ENCODE data around the gene FBF1. TPM values are rescaled to one million over a fixed set of nuclear protein-coding genes. Genes with fewer than 3 reads are reported as not detected.

The FBF1 gene
- total RNA-seq, 2 donors from 2014 or later, result 25.9 to 39.1 TPM

- H3K27me3 Mint-ChIP-seq (ENCODE audit: insufficient read depth), result no peaks in the 10 kb centered on the region
- DNase-seq, result no peak
- Histone ChIP-seq H3K36me3 (ENCODE audit: control insufficient read depth, insufficient read depth, low read length) (peaks cover 11% of the 10 kb centered on the region), H3K4me3 (ENCODE audit: low read length) (no peak overlapping the region), H3K9ac (ENCODE audit: extremely low read depth, low read length, poor library complexity, severe bottlenecking) (no peak overlapping the region), H3K27ac (ENCODE audit: low read depth, low read length) (no peak overlapping the region), H3K9me3 (ENCODE audit: control insufficient read depth, low read length) (no peaks in the 10 kb centered on the region), H3K4me1 (ENCODE audit: control insufficient read depth, insufficient read depth, low read length) (no peaks in the 10 kb centered on the region), H3K27me3 (ENCODE audit: control insufficient read depth, insufficient read depth, low read length, poor library complexity, severe bottlenecking) (no peaks in the 10 kb centered on the region)
- TF ChIP-seq CTCF (conservative IDR thresholded peaks at IDR 0.05), result no peak
- peaks cover 18% of the 10 kb centered on the region for H3K36me3 Mint-ChIP-seq (ENCODE audit: low read depth)
- H3K4me3 Mint-ChIP-seq, result no peak overlapping the region
- H3K9me3 Mint-ChIP-seq, result no peaks in the 10 kb centered on the region
- WGBS, 2 experiments (ENCODE audit: insufficient coverage in 1 of 2, insufficient read length in 1 of 2), result 95 to 96% methylated on average over 13 to 18 of the region's 18 CpGs
- H3K4me1 Mint-ChIP-seq, result no peaks in the 10 kb centered on the region
- H3K27ac Mint-ChIP-seq, result no peak overlapping the region
These were observed 18.5 kb downstream of the FBF1 start for GRCh38 chr17:75922173-75922961.

DNA sequence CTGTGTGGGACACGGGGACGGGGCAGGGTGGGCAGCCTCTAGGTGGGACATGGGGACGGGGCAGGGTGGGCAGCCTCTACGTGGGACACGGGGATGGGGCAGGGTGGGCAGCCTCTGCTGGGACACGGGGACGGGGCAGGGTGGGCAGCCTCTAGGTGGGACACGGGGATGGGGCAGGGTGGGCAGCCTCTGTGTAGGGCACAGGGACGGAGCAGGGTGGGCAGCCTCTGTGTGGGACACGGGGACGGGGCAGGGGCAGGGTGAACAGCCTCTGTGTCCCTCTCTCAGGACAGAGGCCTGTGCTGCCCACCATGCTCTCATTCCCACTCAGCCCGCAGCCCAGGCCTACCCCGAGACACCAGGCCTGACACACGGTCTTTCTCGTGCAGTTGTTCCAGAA, 19.2 kb downstream of the FBF1 start:
- H3K27ac Mint-ChIP-seq, result no peak overlapping the region
- no peak for TF ChIP-seq CTCF (conservative IDR thresholded peaks at IDR 0.05)
- Histone ChIP-seq H3K27ac (ENCODE audit: low read depth, low read length) (no peak overlapping the region), H3K36me3 (ENCODE audit: control insufficient read depth, insufficient read depth, low read length) (peaks cover 11% of the 10 kb centered on the region), H3K4me1 (ENCODE audit: control insufficient read depth, insufficient read depth, low read length) (no peaks in the 10 kb centered on the region), H3K27me3 (ENCODE audit: control insufficient read depth, insufficient read depth, low read length, poor library complexity, severe bottlenecking) (no peaks in the 10 kb centered on the region), H3K9ac (ENCODE audit: extremely low read depth, low read length, poor library complexity, severe bottlenecking) (no peak overlapping the region), H3K4me3 (ENCODE audit: low read length) (no peak overlapping the region), H3K9me3 (ENCODE audit: control insufficient read depth, low read length) (no peaks in the 10 kb centered on the region)
- H3K4me1 Mint-ChIP-seq, result no peaks in the 10 kb centered on the region
- H3K4me3 Mint-ChIP-seq, result no peak overlapping the region
- no peaks in the 10 kb centered on the region for H3K27me3 Mint-ChIP-seq (ENCODE audit: insufficient read depth)
- no peaks in the 10 kb centered on the region for H3K9me3 Mint-ChIP-seq
- peaks cover 18% of the 10 kb centered on the region for H3K36me3 Mint-ChIP-seq (ENCODE audit: low read depth)
- 92 to 93% methylated on average over 9 to 15 of the region's 15 CpGs for WGBS, 2 experiments (ENCODE audit: insufficient coverage in 1 of 2, insufficient read length in 1 of 2)
- DNase-seq, result no peak

GRCh38 chr17:75920045-75920560, 20.7 kb downstream of the FBF1 start:
- no peaks in the 10 kb centered on the region for H3K27me3 Mint-ChIP-seq (ENCODE audit: insufficient read depth)
- no peaks in the 10 kb centered on the region for H3K4me1 ChIP-seq (ENCODE audit: control insufficient read depth, insufficient read depth, low read length)
- H3K27ac Mint-ChIP-seq, result no peak overlapping the region
- H3K9ac ChIP-seq (ENCODE audit: extremely low read depth, low read length, poor library complexity, severe bottlenecking), result no peak overlapping the region
- H3K36me3 Mint-ChIP-seq (ENCODE audit: low read depth), result peaks cover 22% of the 10 kb centered on the region
- no peaks in the 10 kb centered on the region for H3K9me3 ChIP-seq (ENCODE audit: control insufficient read depth, low read length)
- no peaks in the 10 kb centered on the region for H3K4me1 Mint-ChIP-seq
- no peak overlapping the region for H3K4me3 ChIP-seq (ENCODE audit: low read length)
- no peak overlapping the region for H3K4me3 Mint-ChIP-seq
- no peaks in the 10 kb centered on the region for H3K36me3 ChIP-seq (ENCODE audit: control insufficient read depth, insufficient read depth, low read length)
- no peak for DNase-seq
- no peaks in the 10 kb centered on the region for H3K27me3 ChIP-seq (ENCODE audit: control insufficient read depth, insufficient read depth, low read length, poor library complexity, severe bottlenecking)
- 89 to 94% methylated on average over 6 to 11 of the region's 11 CpGs for WGBS, 2 experiments (ENCODE audit: insufficient coverage in 1 of 2, insufficient read length in 1 of 2)
- no peak overlapping the region for H3K27ac ChIP-seq (ENCODE audit: low read depth, low read length)
- TF ChIP-seq CTCF (conservative IDR thresholded peaks at IDR 0.05), result no peak
- no peaks in the 10 kb centered on the region for H3K9me3 Mint-ChIP-seq

All from endodermal cell (in vitro differentiated cells).